ENCODE data around the gene HMX3.

HMX3 gene

GRCh38 chr10:123134915-123135414 is 805 bp upstream of the HMX3 start:
- no peak for DNase-seq

- no peak for DNase-seq
These were observed 543 bp downstream of the HMX3 start for GRCh38 chr10:123136221-123136805.

DNA sequence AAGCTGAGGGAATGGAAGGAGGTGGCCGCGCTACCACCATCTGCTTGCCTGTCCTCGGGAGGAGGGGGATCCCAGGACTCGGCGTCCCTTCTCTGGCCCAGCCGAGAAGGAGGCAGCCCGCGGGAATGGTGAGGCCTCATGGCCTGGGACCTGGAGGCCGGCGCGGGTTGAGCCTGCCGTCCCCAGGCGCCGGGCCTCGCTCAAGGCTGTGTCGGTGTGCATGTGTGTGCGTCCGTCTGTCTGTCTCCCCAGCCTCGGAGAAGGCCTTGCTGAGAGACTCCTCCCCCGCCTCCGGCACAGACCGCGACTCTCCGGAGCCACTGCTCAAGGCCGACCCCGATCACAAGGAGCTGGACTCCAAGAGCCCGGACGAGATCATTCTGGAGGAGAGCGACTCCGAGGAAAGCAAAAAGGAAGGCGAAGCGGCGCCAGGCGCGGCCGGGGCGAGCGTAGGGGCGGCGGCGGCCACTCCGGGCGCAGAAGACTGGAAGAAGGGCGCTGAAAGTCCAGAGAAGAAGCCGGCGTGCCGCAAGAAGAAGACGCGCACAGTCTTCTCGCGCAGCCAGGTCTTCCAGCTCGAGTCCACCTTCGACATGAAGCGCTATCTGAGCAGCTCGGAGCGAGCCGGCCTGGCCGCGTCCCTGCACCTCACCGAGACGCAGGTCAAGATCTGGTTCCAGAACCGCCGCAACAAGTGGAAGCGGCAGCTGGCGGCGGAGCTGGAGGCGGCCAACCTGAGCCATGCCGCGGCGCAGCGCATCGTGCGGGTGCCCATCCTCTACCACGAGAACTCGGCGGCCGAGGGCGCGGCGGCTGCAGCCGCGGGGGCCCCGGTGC is 1.3 kb downstream of the HMX3 start:
- DNase-seq: no peak

DNA sequence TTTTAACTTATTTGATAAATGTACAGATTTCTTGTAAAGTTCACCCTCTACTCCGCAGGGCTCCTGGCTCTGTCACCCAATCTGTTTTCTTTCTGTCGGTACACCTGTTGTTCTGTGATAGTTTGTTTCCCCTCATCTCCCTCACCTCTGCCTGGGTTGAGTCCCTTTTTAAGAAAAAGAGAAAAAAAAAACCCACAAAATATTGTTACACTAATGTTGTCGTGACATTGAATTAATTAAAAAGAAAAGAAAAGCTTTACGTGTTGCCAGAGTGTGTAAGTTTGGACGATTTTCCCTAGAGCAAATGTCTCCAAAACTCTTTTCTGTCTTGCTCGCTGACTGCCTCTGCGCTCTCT is 3.4 kb downstream of the HMX3 start:
- DNase-seq: no peak

GRCh38 chr10:123139521-123140163 is 3.9 kb downstream of the HMX3 start:
- DNase-seq: no peak

DNA sequence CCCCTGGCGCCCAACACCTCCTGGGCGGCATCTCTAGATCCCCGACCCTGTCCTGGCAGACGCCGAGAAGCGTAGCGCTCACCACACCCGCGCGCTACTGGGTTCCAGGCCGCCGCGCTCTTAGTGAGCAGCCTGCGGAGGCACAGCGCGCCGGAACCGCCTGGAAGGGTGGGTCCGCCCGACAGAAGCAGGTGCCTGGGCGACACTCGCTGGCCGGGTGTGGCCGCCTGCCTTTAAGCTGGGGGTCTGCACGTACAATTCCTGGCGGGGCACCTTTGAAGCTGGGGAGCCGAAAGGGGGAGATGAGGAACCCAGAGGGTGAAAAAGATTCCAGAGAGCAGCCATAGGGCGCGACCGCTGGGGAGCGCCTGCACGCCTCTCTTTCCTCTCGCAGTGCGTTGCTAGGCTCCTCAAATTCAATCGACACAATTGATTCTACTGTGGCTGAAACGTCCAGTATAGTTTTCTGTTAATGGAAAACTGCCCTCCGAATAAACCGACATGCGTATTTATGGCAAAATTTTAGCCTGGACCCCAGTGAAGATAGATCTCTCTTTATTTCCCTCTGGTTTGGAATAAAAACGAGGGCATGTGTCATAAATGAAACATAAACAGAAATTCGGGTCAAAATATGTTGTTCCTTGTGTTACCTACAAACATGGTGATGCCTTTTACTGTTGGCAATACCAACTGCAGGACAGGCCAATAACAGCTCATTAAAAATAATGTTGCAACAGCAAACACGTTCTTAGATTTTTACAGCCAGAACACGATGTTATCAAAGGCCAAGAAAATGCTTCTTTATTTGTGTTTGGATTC is 4.6 kb downstream of the HMX3 start:
- no peak for DNase-seq

GRCh38 chr10:123140983-123141390 is 5.2 kb downstream of the HMX3 start:
- DNase-seq: no peak

DNA sequence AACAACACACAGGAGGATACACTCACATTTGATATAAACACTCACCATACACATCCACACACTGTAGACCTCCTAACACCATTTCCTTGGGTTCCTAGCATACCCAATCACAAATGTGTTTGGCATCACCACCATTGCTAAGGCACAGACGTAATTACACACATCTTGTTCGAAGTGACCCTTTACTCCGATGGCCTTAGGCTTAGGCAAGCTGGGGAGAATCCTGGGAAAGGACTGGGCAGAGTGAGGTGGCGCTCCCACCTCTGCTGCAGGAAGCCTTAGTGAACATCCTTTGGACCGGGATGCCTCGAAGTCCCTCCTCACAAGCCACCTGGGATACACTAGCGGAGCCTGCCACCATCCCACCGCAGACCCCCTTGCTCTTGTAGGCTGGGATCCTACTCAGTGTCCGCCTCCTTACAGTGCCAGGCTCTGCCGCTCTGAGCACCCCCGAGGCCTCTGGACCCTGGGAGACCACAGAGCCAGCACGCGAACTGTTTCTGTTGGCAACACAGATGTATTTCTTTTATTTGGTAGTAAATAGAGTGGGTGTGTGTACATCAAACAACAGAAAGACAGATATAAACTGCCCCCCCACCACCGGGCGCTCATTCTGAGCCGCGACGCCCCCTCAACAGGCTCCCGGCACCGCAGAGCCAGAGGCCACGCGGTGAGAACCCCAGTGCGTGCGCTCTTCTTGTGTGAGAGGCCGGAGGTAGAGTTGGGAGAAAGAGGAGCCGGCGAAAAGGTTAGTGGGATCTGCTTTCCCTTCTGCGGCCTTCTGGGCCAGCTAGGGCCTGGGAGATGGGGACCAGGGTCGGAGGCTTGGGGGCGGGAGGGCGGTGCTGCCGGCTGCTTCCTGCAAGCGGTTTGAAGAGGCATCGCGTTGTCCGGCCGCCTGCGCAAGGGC is 6.3 kb downstream of the HMX3 start:
- DNase-seq: no peak

DNA sequence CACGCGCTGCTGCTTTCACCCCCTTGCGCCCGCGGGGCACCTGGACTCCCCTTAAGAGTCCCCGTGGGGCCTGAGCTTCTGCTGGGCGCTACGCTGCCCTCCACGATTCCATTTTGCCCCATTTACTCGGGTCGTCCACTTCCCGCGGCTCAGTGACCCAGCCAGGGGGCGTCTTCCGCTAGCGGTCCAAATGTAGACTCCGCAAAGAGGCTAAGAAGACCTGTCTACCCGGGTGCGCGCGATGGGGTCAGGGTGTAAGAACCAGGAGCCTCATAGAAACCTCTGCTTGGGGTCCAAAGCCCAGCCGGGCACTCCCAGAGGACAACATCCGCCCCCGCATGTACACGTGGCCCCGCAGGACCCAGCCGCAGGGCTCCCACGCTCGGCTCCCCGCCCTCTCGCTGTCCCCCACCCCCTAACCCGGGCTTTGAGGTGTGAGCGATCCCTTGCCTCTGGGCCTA is 7.0 kb downstream of the HMX3 start:
- no peak for DNase-seq

- no peak for DNase-seq
These were observed 7.5 kb downstream of the HMX3 start for GRCh38 chr10:123143162-123143824.

DNA sequence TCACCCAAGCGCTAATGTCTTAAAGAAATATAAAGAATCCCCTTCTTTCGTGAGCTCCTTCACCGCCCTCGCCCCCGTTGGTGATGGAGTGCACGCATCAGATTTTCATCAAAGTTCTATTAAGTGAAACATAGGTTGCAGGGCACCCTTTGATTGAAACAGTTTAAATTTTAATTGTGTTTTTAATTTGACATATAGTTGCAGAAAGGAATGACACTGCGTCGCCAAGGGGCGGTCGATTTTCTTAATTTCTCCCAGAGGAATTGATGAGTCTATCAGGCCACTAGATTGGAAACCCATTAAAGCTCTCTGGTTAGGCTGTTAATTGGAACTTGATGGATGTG is 8.0 kb downstream of the HMX3 start:
- no peak for DNase-seq

- DNase-seq: no peak
These were observed 9.1 kb downstream of the HMX3 start for GRCh38 chr10:123144697-123145541.

DNA sequence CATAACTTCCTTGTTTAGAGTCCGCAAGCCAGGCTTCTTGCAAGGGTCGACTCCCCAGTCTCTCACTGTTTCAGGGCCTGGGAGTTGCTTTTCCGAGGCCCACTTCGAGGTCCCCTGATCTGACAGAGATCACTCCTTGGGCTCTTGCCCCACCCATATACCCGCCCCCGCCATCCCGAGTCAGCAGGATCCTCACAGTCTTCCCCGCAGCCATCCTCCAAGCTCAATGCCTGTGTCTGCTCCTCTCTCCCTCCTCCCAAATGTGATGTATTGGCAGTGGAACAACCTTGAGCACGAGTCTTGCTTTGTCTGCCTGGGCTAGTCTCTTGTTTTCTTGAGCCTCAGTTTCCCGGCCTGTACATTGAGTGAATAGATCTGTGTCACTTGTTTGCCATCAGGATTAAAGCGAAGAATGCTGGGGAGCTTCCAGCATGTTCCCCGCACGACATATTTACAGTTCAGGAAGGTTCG is 9.8 kb downstream of the HMX3 start:
- no peak for DNase-seq

- no peak for DNase-seq
These were observed 10.5 kb downstream of the HMX3 start for GRCh38 chr10:123146013-123146893.

GRCh38 chr10:123146894-123147634 is 11.3 kb downstream of the HMX3 start:
- no peak for DNase-seq

DNA sequence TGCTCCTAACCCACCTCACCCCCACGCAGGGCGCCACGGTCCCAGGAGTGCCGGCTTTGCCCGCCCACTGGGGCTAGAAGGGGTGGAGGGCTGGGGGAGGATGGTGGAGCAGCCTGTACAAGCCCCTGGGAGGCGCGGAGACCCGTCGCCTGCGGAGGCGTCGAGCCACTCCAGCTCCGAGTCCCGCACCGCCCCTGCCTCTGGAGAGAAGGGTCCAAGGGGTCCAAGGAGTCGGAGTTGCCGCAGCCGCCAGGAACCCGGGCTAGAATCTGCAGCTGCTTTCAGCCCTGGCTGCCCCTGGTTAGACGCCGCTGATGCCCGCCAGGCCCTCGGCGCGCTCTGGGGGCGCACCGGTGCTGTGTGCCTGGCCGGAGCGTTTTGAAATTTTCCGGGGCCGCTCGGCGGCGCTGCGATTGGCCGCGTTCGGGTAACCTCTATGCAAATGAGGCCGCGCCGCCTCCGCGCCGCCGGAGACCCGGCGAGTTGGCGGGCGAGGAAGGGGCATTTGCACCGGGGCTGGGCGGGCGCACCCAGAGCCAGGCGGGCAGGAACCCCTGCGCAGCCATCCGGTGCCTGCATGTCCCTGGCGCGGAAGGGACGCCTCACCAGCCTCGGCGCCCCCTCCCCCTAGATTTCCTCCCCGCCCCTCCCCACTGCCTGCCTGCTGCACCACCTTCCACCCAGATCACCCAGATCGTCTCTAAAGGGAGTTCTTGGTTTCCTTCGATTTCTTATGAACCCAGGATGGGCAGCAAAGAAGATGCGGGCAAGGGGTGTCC is 12.1 kb downstream of the HMX3 start, which contains the start of gene HMX2:
HMX2 (plus strand) TSS at position 502 of the 779 bp plus-strand sequence; CDS start at position 745, 243 bp downstream.
- DNase-seq: no peak

DNA sequence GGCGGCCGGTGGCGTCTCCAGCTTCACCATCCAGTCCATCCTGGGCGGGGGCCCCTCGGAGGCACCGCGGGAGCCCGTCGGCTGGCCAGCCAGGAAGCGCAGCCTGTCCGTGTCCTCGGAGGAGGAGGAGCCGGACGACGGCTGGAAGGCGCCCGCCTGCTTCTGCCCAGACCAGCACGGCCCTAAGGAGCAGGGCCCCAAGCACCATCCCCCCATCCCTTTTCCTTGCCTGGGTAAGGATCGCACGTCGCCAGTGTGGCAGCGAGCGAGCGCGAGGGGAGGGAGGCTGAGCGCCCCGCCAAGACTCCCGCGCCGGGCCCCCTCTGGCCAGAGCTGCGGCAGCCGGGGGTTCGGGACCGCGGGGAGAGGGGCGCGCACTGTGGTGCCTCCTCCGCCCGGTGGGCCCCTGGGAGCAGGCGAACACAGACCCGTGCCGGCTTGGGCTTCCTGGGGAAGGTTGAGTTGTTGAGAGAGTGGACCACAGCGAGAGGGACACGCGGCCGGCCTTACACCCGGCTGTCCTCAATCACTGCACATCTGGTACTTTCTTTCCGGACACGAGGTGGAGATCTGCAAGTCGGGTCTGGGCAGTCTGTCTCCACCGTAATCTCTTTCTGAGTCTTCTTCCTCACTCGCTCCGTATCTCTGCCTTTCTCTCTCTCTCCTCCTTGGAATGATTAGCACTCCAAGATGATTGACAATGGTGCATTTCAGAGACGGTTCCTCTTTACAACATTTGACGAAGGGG is 12.8 kb downstream of the HMX3 start:
- no peak for DNase-seq

All from activated T-cell treated with anti-CD3 and anti-CD28 coated beads for 4 hours (primary cell).